Measurements from ENCODE around the gene TM6SF1.
"Not testable (repeated sequence)": the region's sequence is repeated elsewhere in the genome, so short reads cannot be mapped to it uniquely, and the experiment has no call there.

The TM6SF1 gene

DNA sequence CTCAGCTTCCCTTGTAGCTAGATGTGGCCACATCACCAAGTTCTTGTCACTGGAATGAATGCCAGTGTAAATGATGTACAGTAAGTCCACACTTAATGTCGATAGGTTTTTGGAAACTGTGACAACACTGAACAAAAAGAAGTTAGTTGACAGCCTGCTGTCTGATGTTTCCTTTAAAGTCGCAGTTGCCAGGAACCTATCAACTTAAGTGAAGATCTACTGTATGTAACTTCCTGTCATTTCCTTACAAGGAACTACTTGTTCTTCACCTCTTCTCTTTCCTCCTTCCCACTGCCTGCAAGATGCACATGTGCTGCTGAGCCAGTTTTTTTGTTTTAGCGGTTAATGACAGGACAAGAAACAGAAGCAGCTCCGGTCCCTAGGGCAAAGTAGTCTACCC is 55.6 kb downstream of the TM6SF1 start:
- Histone ChIP-seq H3K9ac (ENCODE audit: low read depth, low read length) (no peak overlapping the region), H3K36me3 (ENCODE audit: insufficient read depth, low read length) (no peaks in the 10 kb centered on the region; the same call in 1 of the 2 replicates), H3K9me3 (ENCODE audit: control insufficient read depth, insufficient read depth, low read length) (peaks cover 3% of the 10 kb centered on the region; the same call in 1 of the 2 replicates)

DNA sequence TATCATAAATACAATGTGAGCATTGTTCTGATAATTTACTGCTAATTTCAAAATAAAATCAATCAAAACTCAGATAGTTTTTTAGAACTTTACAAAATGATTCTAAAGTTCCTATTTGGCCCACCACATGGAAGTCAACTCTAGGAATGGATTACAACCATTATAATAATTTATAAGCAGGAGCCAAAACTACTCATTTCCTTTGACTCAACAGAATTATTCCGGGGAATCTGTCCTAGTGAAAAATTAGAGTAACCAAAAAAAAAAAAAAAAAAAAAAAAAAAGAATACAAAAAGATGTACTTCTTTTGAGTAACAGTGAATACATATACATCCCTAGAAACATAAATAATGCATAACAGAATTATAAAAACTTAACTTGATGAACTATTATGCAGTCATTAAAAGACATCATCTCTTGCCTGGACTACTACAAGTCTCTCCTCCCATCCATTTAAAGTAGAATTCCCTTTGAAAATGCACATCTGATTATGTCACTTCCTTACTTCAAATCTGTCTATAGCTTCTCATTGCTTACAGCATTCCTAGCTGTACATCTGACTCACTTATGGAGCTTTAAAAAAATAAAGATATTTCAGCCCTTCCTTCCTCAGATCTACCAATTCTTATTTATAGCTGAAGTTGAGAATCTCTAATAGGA is 56.8 kb downstream of the TM6SF1 start:
- H3K9ac ChIP-seq (ENCODE audit: low read depth, low read length) = no peak overlapping the region
- no peaks in the 10 kb centered on the region for H3K4me1 ChIP-seq (ENCODE audit: insufficient read depth, low read length)
- no peaks in the 10 kb centered on the region; the same call in 1 of the 2 replicates for H3K36me3 ChIP-seq (ENCODE audit: insufficient read depth, low read length)
- H3K9me3 ChIP-seq (ENCODE audit: control insufficient read depth, insufficient read depth, low read length) = peaks cover 3% of the 10 kb centered on the region; the same call in 1 of the 2 replicates

More for the DNA sequence above, 55.6 kb downstream of the TM6SF1 start:
- no peaks in the 10 kb centered on the region for H3K4me1 ChIP-seq (ENCODE audit: insufficient read depth, low read length)

DNA sequence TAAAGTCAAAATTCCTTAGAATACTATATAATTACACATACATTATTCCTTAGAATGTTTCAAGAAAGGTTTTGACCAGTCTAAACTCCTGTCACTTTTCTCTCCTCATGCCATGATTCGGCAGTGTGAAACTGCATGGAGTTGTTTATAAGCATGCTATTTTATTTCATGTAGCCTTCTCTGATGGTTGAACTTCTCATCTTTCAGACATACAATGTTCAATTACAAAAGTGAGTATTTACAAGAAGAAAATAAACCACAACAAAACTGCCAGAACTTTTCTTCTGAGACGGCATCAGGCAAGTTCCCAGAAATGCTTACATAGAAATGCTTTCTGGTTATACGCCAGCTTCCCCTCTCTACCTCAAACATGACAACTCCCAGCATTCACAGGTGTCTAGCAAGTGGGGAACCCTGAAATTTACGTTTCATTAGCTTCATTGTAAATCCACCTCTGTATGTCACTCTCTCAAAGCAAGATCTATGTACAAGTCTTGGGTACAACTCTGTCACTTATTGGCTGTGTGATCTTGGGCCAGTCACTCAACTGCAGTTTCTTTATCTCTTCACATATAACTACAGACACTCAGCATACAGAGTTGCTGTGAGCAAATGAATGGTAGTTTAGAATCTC is 57.4 kb downstream of the TM6SF1 start:
- H3K36me3 ChIP-seq (ENCODE audit: insufficient read depth, low read length) = no peaks in the 10 kb centered on the region; the same call in 1 of the 2 replicates

DNA sequence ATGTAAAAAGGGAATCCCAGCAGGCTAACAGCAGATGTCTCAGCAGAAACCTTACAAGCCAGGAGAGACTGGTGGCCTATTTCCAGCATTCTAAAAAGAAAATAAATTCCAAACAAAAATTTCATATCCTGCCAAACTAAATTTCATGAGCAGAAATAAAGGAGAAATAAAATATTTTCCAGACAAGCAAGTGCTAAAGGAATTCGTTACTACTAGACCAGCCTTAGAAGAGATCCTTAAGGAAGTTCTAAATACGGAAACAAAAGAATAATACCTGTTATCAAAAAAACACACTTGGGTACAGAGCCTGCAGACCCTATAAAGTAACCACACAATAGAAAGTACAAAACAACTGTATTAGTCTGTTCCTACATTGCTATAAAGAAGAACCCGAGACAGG is 58.8 kb downstream of the TM6SF1 start:
- no peaks in the 10 kb centered on the region; the same call in 1 of the 2 replicates for H3K36me3 ChIP-seq (ENCODE audit: insufficient read depth, low read length)
- H3K9ac ChIP-seq (ENCODE audit: low read depth, low read length) = no peak overlapping the region
- H3K4me1 ChIP-seq (ENCODE audit: insufficient read depth, low read length) = no peaks in the 10 kb centered on the region
- peaks cover 3% of the 10 kb centered on the region for H3K9me3 ChIP-seq (ENCODE audit: control insufficient read depth, insufficient read depth, low read length)

More for the DNA sequence above, 57.4 kb downstream of the TM6SF1 start:
- Histone ChIP-seq H3K9ac (ENCODE audit: low read depth, low read length) (no peak overlapping the region), H3K4me1 (ENCODE audit: insufficient read depth, low read length) (no peaks in the 10 kb centered on the region), H3K9me3 (ENCODE audit: control insufficient read depth, insufficient read depth, low read length) (peaks cover 3% of the 10 kb centered on the region; the same call in 1 of the 2 replicates)

DNA sequence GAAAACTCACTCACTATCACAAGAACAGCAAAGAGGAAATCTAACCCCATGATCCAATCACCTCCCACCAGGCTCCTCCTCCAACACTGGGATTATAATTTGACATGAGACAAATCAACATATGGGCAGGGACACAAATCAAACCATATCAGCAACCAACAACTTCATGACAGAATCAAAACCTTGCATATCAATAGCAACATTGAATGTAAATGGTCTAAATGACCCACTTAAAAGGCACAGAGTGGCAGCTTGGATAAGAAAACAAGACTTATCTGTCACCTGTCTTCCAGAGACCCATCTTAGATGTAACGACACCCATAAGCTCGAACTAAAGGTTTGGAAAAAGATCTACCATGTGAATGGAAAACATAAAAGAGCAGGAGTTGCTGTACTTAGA is 59.4 kb downstream of the TM6SF1 start:
- no peaks in the 10 kb centered on the region; the same call in 1 of the 2 replicates for H3K36me3 ChIP-seq (ENCODE audit: insufficient read depth, low read length)
- no peaks in the 10 kb centered on the region for H3K4me1 ChIP-seq (ENCODE audit: insufficient read depth, low read length)
- H3K9ac ChIP-seq (ENCODE audit: low read depth, low read length) = no peak overlapping the region
- H3K9me3 ChIP-seq (ENCODE audit: control insufficient read depth, insufficient read depth, low read length) = peaks cover 3% of the 10 kb centered on the region

DNA sequence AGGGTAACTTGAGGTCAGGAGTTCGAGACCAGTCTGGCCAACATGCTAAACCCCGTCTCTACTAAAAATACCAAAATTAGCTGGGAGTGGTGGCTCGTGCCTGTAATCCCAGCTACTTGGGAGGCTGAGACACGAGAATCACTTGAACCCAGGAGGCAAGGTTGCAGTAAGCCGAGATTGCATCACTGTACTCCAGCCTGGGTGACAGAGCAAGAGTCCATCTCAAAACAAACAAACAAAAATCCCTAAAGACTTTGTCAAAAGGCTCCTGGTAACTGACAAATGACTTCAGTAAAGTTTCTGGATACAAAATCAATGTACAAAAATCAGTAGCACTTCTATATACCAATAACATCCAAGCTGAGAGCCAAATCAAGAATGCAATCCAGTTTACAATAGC is 62.1 kb downstream of the TM6SF1 start:
- H3K4me1 ChIP-seq (ENCODE audit: insufficient read depth, low read length); H3K36me3 ChIP-seq (ENCODE audit: insufficient read depth, low read length); H3K9ac ChIP-seq (ENCODE audit: low read depth, low read length); H3K9me3 ChIP-seq (ENCODE audit: control insufficient read depth, insufficient read depth, low read length): not testable (repeated sequence)

DNA sequence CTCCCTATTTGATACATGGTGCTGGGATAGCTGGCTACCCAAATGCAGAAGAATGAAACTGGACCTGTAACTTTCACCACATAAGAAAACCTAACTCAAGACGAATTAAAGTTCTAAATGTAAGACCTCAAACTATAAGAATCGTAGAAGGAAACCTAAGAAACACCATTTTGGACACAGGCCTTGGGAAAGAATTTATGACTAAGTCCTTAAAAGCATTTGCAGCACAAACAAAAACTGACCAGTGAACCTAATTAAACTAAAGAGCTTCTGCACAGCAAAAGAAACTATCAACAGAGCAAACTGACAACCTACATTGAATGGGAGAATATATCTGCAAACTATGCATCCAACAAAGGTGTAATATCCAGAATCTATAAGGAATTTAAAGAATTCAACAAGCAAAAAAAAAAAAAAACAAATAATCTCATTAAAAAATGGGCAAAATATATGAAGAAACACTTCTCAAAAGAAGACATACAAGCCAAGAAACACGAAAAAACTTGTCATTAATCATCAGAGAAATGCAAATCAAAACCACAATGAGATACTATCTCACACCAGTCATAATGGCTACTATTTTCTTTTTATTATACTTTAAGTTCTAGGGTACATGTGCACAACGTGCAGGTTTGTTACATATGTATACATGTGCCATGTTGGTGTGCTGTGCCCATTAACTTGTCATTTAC is 63.2 kb downstream of the TM6SF1 start:
- peaks cover 3% of the 10 kb centered on the region for H3K9me3 ChIP-seq (ENCODE audit: control insufficient read depth, insufficient read depth, low read length)
- 0 out of 2 replicates have a peak, but pooled peaks cover 2% of the 10 kb centered on the region for H3K36me3 ChIP-seq (ENCODE audit: insufficient read depth, low read length)
- no peaks in the 10 kb centered on the region for H3K4me1 ChIP-seq (ENCODE audit: insufficient read depth, low read length)
- H3K9ac ChIP-seq (ENCODE audit: low read depth, low read length) = no peak overlapping the region

DNA sequence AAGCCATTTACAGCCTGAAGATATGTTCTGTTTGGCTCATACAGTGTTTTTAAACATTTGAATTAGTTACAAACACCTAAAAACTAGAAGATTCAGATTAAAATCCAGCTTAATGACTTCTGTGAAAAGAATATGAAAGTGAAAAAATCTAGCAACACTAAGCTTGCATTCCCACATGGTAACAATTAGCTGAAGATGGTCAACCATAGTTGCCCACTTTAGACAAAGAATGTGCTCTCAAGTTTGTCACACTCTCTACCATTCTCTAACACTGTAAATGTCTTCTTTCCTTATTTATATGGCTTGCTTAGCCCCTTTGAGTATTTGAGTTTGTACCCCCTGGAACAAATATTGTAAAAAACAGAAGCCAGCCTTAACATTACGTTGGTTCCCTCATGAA is 67.4 kb downstream of the TM6SF1 start:
- Histone ChIP-seq H3K9me3 (ENCODE audit: control insufficient read depth, insufficient read depth, low read length) (no peaks in the 10 kb centered on the region; the same call in 1 of the 2 replicates), H3K4me1 (ENCODE audit: insufficient read depth, low read length) (no peaks in the 10 kb centered on the region), H3K36me3 (ENCODE audit: insufficient read depth, low read length) (0 out of 2 replicates have a peak, but pooled peaks cover 2% of the 10 kb centered on the region), H3K9ac (ENCODE audit: low read depth, low read length) (no peak overlapping the region)

DNA sequence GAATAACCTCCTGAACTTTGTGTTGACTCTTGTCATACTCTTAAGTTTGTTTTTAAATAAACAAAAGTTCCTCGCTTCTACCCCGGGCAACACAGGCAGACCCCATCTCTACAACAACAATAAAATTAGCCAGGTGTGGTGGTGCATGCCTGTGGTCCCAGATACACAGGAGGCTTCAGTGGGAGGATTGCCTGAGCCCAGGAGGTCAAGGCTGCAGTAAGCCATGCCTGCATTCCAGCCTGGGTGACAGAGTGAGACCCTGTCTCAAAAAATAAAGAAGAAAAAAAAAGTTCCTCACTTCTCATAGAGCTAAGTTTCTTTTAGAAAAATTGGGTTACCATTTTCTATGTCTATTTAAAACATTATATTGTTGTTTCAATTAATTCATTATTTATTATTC is 70.9 kb downstream of the TM6SF1 start:
- no peak overlapping the region for H3K9ac ChIP-seq (ENCODE audit: low read depth, low read length)
- no peaks in the 10 kb centered on the region for H3K4me1 ChIP-seq (ENCODE audit: insufficient read depth, low read length)
- H3K9me3 ChIP-seq (ENCODE audit: control insufficient read depth, insufficient read depth, low read length) = no peaks in the 10 kb centered on the region
- no peaks in the 10 kb centered on the region for H3K36me3 ChIP-seq (ENCODE audit: insufficient read depth, low read length)

DNA sequence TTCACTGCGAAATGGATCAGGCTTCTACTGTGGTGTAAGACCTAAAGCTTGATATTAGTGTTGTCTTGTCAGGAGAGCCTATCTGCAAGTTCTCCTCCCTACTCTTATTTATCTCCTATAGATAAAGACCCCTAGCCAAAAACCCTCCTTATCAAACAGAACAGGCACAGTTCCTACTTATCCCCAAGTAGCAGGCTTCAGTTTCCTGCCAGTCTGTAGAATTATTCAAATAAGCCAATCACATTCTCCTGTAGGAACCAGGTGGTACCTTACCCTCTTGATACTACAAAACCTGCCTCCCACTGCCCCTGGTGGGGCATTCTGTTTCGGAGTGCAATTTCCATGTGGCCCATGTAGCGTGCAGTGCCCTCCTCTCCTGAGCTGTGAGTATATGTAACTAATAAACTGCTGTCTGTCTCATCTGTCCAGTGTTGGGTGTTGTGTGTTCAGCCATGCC is 71.5 kb downstream of the TM6SF1 start:
- Histone ChIP-seq H3K9me3 (ENCODE audit: control insufficient read depth, insufficient read depth, low read length) (no peaks in the 10 kb centered on the region), H3K36me3 (ENCODE audit: insufficient read depth, low read length) (no peaks in the 10 kb centered on the region), H3K9ac (ENCODE audit: low read depth, low read length) (no peak overlapping the region), H3K4me1 (ENCODE audit: insufficient read depth, low read length) (no peaks in the 10 kb centered on the region)

DNA sequence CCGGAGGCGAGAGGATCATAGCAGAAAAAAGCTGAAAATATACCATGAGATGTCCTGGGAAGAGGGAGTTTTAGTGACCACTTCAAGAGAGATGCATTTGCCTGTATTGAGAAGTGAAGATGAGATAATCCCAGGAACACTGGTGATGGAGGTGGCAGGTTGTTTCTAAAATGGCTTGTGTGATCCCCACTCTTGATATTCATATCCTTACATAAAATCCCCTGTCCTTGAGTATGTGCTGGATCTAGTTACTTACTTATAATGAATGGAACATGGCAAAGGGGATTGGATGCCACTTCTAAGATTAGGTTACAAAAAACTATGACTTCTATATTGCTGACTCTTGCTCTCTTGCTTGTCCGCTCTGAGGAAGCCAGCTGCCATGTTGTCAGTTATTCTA is 78.1 kb downstream of the TM6SF1 start:
- no peaks in the 10 kb centered on the region for H3K9me3 ChIP-seq (ENCODE audit: control insufficient read depth, insufficient read depth, low read length)
- no peaks in the 10 kb centered on the region for H3K36me3 ChIP-seq (ENCODE audit: insufficient read depth, low read length)
- no peak overlapping the region for H3K9ac ChIP-seq (ENCODE audit: low read depth, low read length)
- no peaks in the 10 kb centered on the region for H3K4me1 ChIP-seq (ENCODE audit: insufficient read depth, low read length)

Data from ES-I3 (cell line).